PC-9 (cell line): ENCODE data around the gene ZCCHC2. TPM values are rescaled to one million over a fixed set of nuclear protein-coding genes. Genes with fewer than 3 reads are reported as not detected.
A peak's percentile ranks its signal among the peaks of the same experiment; 100 is the strongest.

ENCODE experiments used
- BruUV-seq: library from RNA; stranded (reverse); fragments of 400-500 nt; replicated peaks from 2 replicates; lab custom pipeline; 2021; lab: Mats Ljungman, UMichigan
- CTCF ChIA-PET: fragments of 300-600 bp; sonication (Branson Sonifier 250); formaldehyde crosslinking; loops from one replicate; lab custom pipeline; 2022; ENCODE audit warnings: antibody characterized with exemption; lab: Charles Lee
- POLR2A ChIA-PET: fragments of 300-600 bp; sonication (Branson Sonifier 250); formaldehyde crosslinking; loops from one replicate; lab custom pipeline; 2022; ENCODE audit warnings: antibody characterized with exemption; ENCODE audit not compliant: unreplicated experiment; lab: Charles Lee
- DNase-seq, 2 experiments: peaks; one replicate each; pipeline versions ENCODE4 v3.0.0 to v3.0.0-alpha.2; 2015 to 2022; ENCODE audit warnings: mixed read lengths in 1 of 2
- H2AFZ ChIP-seq: fragments of 200-600 bp; sonication (generic); 2 replicates; pipeline ENCODE4 v1.8.1; 2017; ENCODE audit warnings: antibody characterized with exemption
- H3F3A ChIP-seq: fragments of 200-600 bp; sonication (generic); 2 replicates; pipeline ENCODE4 v1.8.1; 2017; ENCODE audit warnings: antibody characterized with exemption, mild to moderate bottlenecking, low read depth; ENCODE audit not compliant: insufficient read depth
- H3K27ac ChIP-seq: fragments of 200-600 bp; sonication (generic); 2 replicates; pipeline ENCODE4 v1.6.1; 2016; ENCODE audit warnings: mixed run types
- H3K27me3 ChIP-seq: fragments of 200-600 bp; sonication (generic); 2 replicates; pipeline ENCODE4 v1.6.1; 2016; ENCODE audit warnings: low read depth, mixed run types; ENCODE audit not compliant: insufficient read depth
- H3K36me3 ChIP-seq: fragments of 200-600 bp; sonication (generic); 2 replicates; pipeline ENCODE4 v1.6.1; 2016; ENCODE audit warnings: low read depth, mixed run types
- H3K4me1 ChIP-seq: fragments of 200-600 bp; sonication (generic); replicated peaks from 2 replicates; pipeline ENCODE4 v1.6.1; 2016; ENCODE audit warnings: mixed run types; ENCODE audit not compliant: insufficient read depth
- H3K4me2 ChIP-seq: fragments of 200-600 bp; sonication (generic); 2 replicates; pipeline ENCODE4 v1.6.1; 2017; ENCODE audit warnings: mixed run types
- H3K4me3 ChIP-seq: fragments of 200-600 bp; sonication (generic); 2 replicates; pipeline ENCODE4 v1.6.1; 2016; ENCODE audit warnings: mixed run types
- H3K79me2 ChIP-seq: fragments of 200-600 bp; sonication (generic); 2 replicates; pipeline ENCODE4 v1.6.1; 2017; ENCODE audit warnings: low read depth, mixed run types
- H3K9me2 ChIP-seq: fragments of 200-600 bp; sonication (generic); 2 replicates; pipeline ENCODE4 v1.8.1; 2017; ENCODE audit warnings: mild to moderate bottlenecking; ENCODE audit not compliant: insufficient read depth
- H3K9me3 ChIP-seq: fragments of 200-600 bp; sonication (generic); 2 replicates; pipeline ENCODE4 v1.8.1; 2016; ENCODE audit warnings: low read depth; ENCODE audit not compliant: insufficient read depth
- H4K20me1 ChIP-seq: fragments of 200-600 bp; sonication (generic); 2 replicates; pipeline ENCODE4 v1.8.1; 2017; ENCODE audit not compliant: insufficient read depth
- EZH2 ChIP-seq: fragments of 200-600 bp; sonication (generic); IDR thresholded peaks from 2 replicates; pipeline ENCODE4 v1.8.0; 2017; ENCODE audit warnings: antibody characterized with exemption, low read depth
- intact Hi-C: fragments of 100-400 bp; cut with micrococcal nuclease; formaldehyde crosslinking; loops from one replicate; pipeline ENCODE4 v1.10.0; 2022; ENCODE audit not compliant: unreplicated experiment
- total RNA-seq: library from RNA; stranded (reverse); gene quantifications from 2 replicates; pipeline ENCODE4 v1.2.3, GENCODE V29; 2021
- TF ChIP-seq, protein P1 (sequence below): fragments of 200-600 bp; sonication (generic); conservative IDR thresholded peaks from 2 replicates; pipeline ENCODE4 v1.6.1; 2017; ENCODE audit warnings: mixed run types, antibody characterized with exemption, mild to moderate bottlenecking, moderate library complexity

Gene ZCCHC2
- total RNA-seq, 1 experiment from 2014 or later: 18.1 TPM

DNA sequence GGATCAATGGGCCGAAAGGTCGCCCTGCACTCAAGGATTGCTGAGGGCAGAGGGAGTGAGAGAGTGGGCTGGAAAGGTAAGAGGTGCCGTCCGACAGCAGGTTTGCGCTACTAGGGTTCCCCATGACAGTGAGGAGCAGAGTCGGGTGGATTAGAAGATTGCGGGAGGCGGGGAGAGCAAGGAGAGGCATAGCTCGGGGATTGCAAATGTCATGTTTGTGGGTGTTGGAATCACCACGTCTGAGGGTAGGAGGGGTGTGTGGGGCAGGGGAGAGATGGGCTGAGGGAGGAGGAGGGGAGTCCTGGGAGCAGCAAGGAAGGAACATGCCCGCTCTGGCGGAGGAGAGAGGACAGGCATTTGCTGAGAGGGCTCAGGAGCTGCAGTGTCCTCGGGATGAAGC lies 81.2 kb downstream of the ZCCHC2 start:
- Histone ChIP-seq H4K20me1 (no peaks in the 10 kb centered on the region), H3K4me1 (no peaks in the 10 kb centered on the region), H2AFZ (no peak overlapping the region), H3K36me3 (no peaks in the 10 kb centered on the region), H3K4me3 (no peak overlapping the region), H3K27me3 (0 out of 2 replicates have a peak, but pooled peaks cover 3% of the 10 kb centered on the region), H3K9me2 (no peaks in the 10 kb centered on the region), H3K27ac (no peak overlapping the region), H3K79me2 (no peaks in the 10 kb centered on the region), H3F3A (no peaks in the 10 kb centered on the region), H3K4me2 (no peak overlapping the region), H3K9me3 (0 out of 2 replicates have a peak, but pooled peaks cover 6% of the 10 kb centered on the region)
- intact Hi-C loops: no loop called here
- ChIA-PET POLR2A (no interaction called here), CTCF (no interaction called here)
- TF ChIP-seq EZH2: no peak
- TF ChIP-seq, protein P1, sequence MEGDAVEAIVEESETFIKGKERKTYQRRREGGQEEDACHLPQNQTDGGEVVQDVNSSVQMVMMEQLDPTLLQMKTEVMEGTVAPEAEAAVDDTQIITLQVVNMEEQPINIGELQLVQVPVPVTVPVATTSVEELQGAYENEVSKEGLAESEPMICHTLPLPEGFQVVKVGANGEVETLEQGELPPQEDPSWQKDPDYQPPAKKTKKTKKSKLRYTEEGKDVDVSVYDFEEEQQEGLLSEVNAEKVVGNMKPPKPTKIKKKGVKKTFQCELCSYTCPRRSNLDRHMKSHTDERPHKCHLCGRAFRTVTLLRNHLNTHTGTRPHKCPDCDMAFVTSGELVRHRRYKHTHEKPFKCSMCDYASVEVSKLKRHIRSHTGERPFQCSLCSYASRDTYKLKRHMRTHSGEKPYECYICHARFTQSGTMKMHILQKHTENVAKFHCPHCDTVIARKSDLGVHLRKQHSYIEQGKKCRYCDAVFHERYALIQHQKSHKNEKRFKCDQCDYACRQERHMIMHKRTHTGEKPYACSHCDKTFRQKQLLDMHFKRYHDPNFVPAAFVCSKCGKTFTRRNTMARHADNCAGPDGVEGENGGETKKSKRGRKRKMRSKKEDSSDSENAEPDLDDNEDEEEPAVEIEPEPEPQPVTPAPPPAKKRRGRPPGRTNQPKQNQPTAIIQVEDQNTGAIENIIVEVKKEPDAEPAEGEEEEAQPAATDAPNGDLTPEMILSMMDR: no peak
- DNase-seq: peak in 1 of 2 experiments; percentile 10
- no TSS peak for BruUV-seq

DNA sequence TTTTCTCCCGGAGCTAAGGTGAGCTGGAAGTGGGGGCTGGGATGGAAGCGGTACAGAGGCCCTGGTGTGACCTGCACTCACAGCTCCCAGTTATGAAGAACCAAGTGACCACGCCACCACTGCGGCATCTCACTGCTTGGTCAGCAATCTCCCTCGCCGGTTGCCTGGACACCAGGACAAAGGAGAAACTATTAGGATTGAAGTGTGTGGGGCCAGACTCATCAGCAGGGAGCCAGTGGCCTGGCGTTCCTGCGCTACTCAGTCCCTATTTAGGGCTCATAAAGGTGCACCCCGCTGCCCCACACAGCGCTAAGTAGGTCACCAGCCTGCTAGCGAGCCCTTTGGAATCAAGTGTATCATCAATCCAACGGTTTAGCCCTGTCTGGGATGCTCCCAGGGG lies 82.9 kb downstream of the ZCCHC2 start:
- Histone ChIP-seq H4K20me1 (no peaks in the 10 kb centered on the region), H3K79me2 (no peaks in the 10 kb centered on the region), H3K27ac (no peak overlapping the region), H3K36me3 (no peaks in the 10 kb centered on the region), H3K4me1 (no peaks in the 10 kb centered on the region), H3K9me2 (no peaks in the 10 kb centered on the region), H3K27me3 (peaks cover 6% of the 10 kb centered on the region; the same call in 1 of the 2 replicates), H3K9me3 (no peaks in the 10 kb centered on the region), H3F3A (no peaks in the 10 kb centered on the region), H3K4me3 (no peak overlapping the region), H3K4me2 (no peak overlapping the region), H2AFZ (no peak overlapping the region)
- TF ChIP-seq EZH2: no peak
- TF ChIP-seq, protein P1: no peak
- CTCF ChIA-PET: no interaction called here
- no TSS peak for BruUV-seq
- intact Hi-C loops: no loop called here
- POLR2A ChIA-PET: no interaction called here
- DNase-seq: peak in 1 of 2 experiments; percentile 25

DNA sequence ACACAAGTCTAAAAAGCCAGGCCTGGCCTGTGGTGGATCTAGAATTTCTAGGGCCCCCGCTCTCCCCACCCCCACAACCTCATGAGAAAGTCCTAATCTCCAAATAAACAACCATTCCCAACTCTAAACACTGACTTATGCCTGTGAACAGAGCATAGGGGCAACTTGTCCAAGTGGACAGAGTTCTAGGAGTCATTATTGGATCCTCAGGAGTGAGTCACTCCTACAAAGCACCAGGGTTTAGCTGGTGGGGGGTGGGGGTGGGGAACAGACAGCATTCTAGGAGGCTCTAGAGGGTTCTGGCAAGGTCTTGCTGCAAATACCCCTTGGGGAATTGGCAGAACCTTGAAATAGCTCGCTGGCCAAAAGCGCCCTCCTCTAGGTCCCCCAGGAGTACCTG lies 83.3 kb downstream of the ZCCHC2 start:
- Histone ChIP-seq H3K4me3 (no peak overlapping the region), H3F3A (no peaks in the 10 kb centered on the region), H3K4me1 (no peaks in the 10 kb centered on the region), H3K79me2 (no peaks in the 10 kb centered on the region), H3K9me3 (no peaks in the 10 kb centered on the region), H3K27me3 (peaks cover 9% of the 10 kb centered on the region; the same call in 1 of the 2 replicates), H3K36me3 (no peaks in the 10 kb centered on the region), H4K20me1 (no peaks in the 10 kb centered on the region), H3K27ac (no peak overlapping the region), H2AFZ (no peak overlapping the region), H3K4me2 (no peak overlapping the region), H3K9me2 (no peaks in the 10 kb centered on the region)
- POLR2A ChIA-PET: no interaction called here
- no TSS peak for BruUV-seq
- CTCF ChIA-PET: no interaction called here
- no peak for DNase-seq
- TF ChIP-seq, protein P1: no peak
- no peak for TF ChIP-seq EZH2
- intact Hi-C loops: no loop called here
